ENCODE data around the gene FSTL1. TPM values are rescaled to one million over a fixed set of nuclear protein-coding genes. Genes with fewer than 3 reads are reported as not detected.

Gene FSTL1
- total and polyA plus RNA-seq, 2 of the 8 experiments (the other 6 are each of a cell fraction or from before 2014, with no cell fraction given): 158 to 516 TPM

- Histone ChIP-seq H2BK120ac (replicated peaks; ENCODE audit: low read depth, low read length) (no peak overlapping the region), H3K79me2 (ENCODE audit: control insufficient read depth in 1 of 2, insufficient read depth in 2 of 2, low read length in 2 of 2) (no peaks in the 10 kb centered on the region), H2BK15ac (ENCODE audit: low read length) (no peak overlapping the region), H3K79me1 (ENCODE audit: low read depth, low read length) (no peaks in the 10 kb centered on the region), H4K5ac (ENCODE audit: insufficient read length, low read depth, low read length) (no peak overlapping the region), H3K27me3 (replicated peaks in 1 of 4; ENCODE audit: control insufficient read depth in 3 of 4, extremely low read depth in 1 of 4, insufficient read depth in 3 of 4, low read length in 3 of 4) (no peaks in the 10 kb centered on the region), H2AK5ac (ENCODE audit: low read depth, low read length) (no peak overlapping the region), H2BK20ac (ENCODE audit: low read length) (no peak overlapping the region), H3K4ac (replicated peaks; ENCODE audit: insufficient read length, low read depth, low read length) (no peak overlapping the region), H2BK12ac (ENCODE audit: low read depth, low read length) (no peak overlapping the region), H3K23ac (ENCODE audit: insufficient read length) (no peak overlapping the region), H3K4me1 (replicated peaks in 1 of 4; ENCODE audit: control insufficient read depth in 3 of 4, insufficient read depth in 4 of 4, low read length in 3 of 4) (no peaks in the 10 kb centered on the region), H4K8ac (ENCODE audit: extremely low read depth, insufficient read depth, low read length) (no peak overlapping the region), H3K18ac (ENCODE audit: extremely low read depth, low read length) (no peak overlapping the region), H4K20me1 (replicated peaks in 1 of 2; ENCODE audit: control insufficient read depth in 1 of 2, insufficient read depth in 2 of 2, low read length in 2 of 2) (peaks cover 0 to 4% of the 10 kb centered on the region in 2 experiments), H3K9ac (replicated peaks in 1 of 4; ENCODE audit: extremely low read depth in 1 of 4, low read depth in 3 of 4, low read length in 3 of 4) (no peak overlapping the region), H3K4me3 (ENCODE audit: extremely low read depth in 1 of 4, insufficient read depth in 2 of 4, low read depth in 3 of 4, low read length in 4 of 4) (no peak overlapping the region), H3K27ac (ENCODE audit: low read depth, low read length) (no peak overlapping the region), H3K36me3 (ENCODE audit: control insufficient read depth in 2 of 4, insufficient read depth in 4 of 4, low read length in 3 of 4) (peaks cover 42 to 84% (median 73%) of the 10 kb centered on the region in 4 experiments), H2BK5ac (ENCODE audit: low read depth, low read length) (no peak overlapping the region), H3K23me2 (ENCODE audit: low read depth, low read length) (no peaks in the 10 kb centered on the region), H2AFZ (ENCODE audit: low read length) (no peak overlapping the region), H3K9me3 (ENCODE audit: insufficient read depth in 2 of 2, low read depth in 1 of 2, low read length in 1 of 2) (peaks cover 0 to 3% of the 10 kb centered on the region in 2 experiments; a peak in 1 of 4 replicates), H3K56ac (replicated peaks; ENCODE audit: insufficient read length, low read depth, low read length) (no peak overlapping the region), H3K4me2 (ENCODE audit: insufficient read depth in 1 of 2, low read depth in 2 of 2, low read length in 2 of 2) (no peak overlapping the region), H4K91ac (replicated peaks; ENCODE audit: insufficient read length, low read length) (no peak overlapping the region), H3K14ac (ENCODE audit: insufficient read length) (no peak overlapping the region)
- DNase-seq (ENCODE audit: low read depth in 1 of 2, low spot score in 2 of 2) (no peak), FAIRE-seq (no peak)
- ChIA-PET CTCF (ENCODE audit: partially characterized antibody) (interaction anchor here (0.6 to 1.5 kb wide), 5 partner anchors 33 to 626 kb away, joined by 3 to 4 read pairs (median 3); no protein-coding TSS in a partner anchor), POLR2A (ENCODE audit: partially characterized antibody) (interaction anchor here (0.7 to 1.4 kb wide), 4 partner anchors 10 to 28 kb away, joined by 3 to 5 read pairs (median 3); no protein-coding TSS in a partner anchor)
- WGBS, 2 experiments (ENCODE audit: extremely low coverage in 1 of 2, insufficient coverage in 1 of 2, insufficient read length in 1 of 2, insufficient replicate concordance in 2 of 2, low coverage in 1 of 2, low lambda C conversion rate in 2 of 2, missing lambda C conversion rate in 1 of 2): 81% methylated on average over 1 of the region's 1 CpG; no CpG with 5 or more reads in 1 of the 2 experiments
- TF ChIP-seq ZNF274 (IDR thresholded peaks at IDR 0.05; ENCODE audit: borderline replicate concordance, extremely low read depth, low read length): no peak
- TF ChIP-seq, protein P1, sequence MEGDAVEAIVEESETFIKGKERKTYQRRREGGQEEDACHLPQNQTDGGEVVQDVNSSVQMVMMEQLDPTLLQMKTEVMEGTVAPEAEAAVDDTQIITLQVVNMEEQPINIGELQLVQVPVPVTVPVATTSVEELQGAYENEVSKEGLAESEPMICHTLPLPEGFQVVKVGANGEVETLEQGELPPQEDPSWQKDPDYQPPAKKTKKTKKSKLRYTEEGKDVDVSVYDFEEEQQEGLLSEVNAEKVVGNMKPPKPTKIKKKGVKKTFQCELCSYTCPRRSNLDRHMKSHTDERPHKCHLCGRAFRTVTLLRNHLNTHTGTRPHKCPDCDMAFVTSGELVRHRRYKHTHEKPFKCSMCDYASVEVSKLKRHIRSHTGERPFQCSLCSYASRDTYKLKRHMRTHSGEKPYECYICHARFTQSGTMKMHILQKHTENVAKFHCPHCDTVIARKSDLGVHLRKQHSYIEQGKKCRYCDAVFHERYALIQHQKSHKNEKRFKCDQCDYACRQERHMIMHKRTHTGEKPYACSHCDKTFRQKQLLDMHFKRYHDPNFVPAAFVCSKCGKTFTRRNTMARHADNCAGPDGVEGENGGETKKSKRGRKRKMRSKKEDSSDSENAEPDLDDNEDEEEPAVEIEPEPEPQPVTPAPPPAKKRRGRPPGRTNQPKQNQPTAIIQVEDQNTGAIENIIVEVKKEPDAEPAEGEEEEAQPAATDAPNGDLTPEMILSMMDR (IDR thresholded peaks at IDR 0.05; ENCODE audit: control extremely low read depth in 1 of 3, insufficient read depth in 1 of 3, low read depth in 1 of 3, low read length in 3 of 3): no peak
- TF ChIP-seq SP4 (IDR thresholded peaks at IDR 0.05; ENCODE audit: low read length): no peak
- no peak for TF ChIP-seq ATF2 (IDR thresholded peaks at IDR 0.05; ENCODE audit: low read length)
- TF ChIP-seq SAP30 (IDR thresholded peaks at IDR 0.05; ENCODE audit: insufficient read depth, insufficient replicate concordance, low read length): no peak
- no peak for TF ChIP-seq POLR2AphosphoS5 (IDR thresholded peaks at IDR 0.05; ENCODE audit: low read depth, low read length)
- no peak for TF ChIP-seq SRF (IDR thresholded peaks at IDR 0.05; ENCODE audit: low read depth, low read length)
- no peak for TF ChIP-seq POLR2A (IDR thresholded peaks at IDR 0.05; ENCODE audit: control extremely low read depth in 1 of 2, low read depth in 2 of 2, low read length in 2 of 2)
- TF ChIP-seq SIN3A (conservative IDR thresholded peaks at IDR 0.05 in 1 of 2, IDR thresholded peaks at IDR 0.05 in 1 of 2; ENCODE audit: low read depth in 1 of 2, low read length in 2 of 2): no peak
- TF ChIP-seq ASH2L (IDR thresholded peaks at IDR 0.05; ENCODE audit: low read length): no peak
Observed at GRCh38 chr3:120410541-120410940, 40.3 kb downstream of the FSTL1 start.
